Measurements from ENCODE around the gene CCDC85C.

GRCh38 chr14:99560403-99560802 is 43.6 kb downstream of the CCDC85C start:
- TF ChIP-seq HDAC2 (IDR thresholded peaks at IDR 0.05; ENCODE audit: borderline replicate concordance in 1 of 2, low read depth in 2 of 2, low read length in 2 of 2): no peak
- TF ChIP-seq CTCF (IDR thresholded peaks at IDR 0.05; ENCODE audit: control extremely low read depth in 1 of 3, insufficient read depth in 1 of 3, low read depth in 1 of 3, low read length in 3 of 3): no peak
- no peak for TF ChIP-seq MAX (IDR thresholded peaks at IDR 0.05)
- no peak for TF ChIP-seq SP1 (IDR thresholded peaks at IDR 0.05; ENCODE audit: low read depth, low read length)
- TF ChIP-seq POLR2A (IDR thresholded peaks at IDR 0.05; ENCODE audit: control extremely low read depth in 1 of 2, low read depth in 2 of 2, low read length in 2 of 2): no peak
- no peak for TF ChIP-seq EZH2 (IDR thresholded peaks at IDR 0.05; ENCODE audit: low read depth, low read length, severe bottlenecking)
- TF ChIP-seq TAF1 (IDR thresholded peaks at IDR 0.05; ENCODE audit: low read depth, low read length): no peak
- TF ChIP-seq EP300 (IDR thresholded peaks at IDR 0.05; ENCODE audit: borderline replicate concordance in 1 of 2, low read depth in 2 of 2, low read length in 2 of 2): no peak
- TF ChIP-seq TBP (IDR thresholded peaks at IDR 0.05; ENCODE audit: low read depth, low read length): no peak
- no peak for TF ChIP-seq CHD2 (IDR thresholded peaks at IDR 0.05; ENCODE audit: low read length)
- TF ChIP-seq USF2 (IDR thresholded peaks at IDR 0.05; ENCODE audit: low read length): no peak

Data from H1 (cell line).